Liver (tissue), 9 donors: ENCODE data around the gene PDCL2. TPM values are rescaled to one million over a fixed set of nuclear protein-coding genes. Genes with fewer than 3 reads are reported as not detected.
"Not testable (repeated sequence)": the region's sequence is repeated elsewhere in the genome, so short reads cannot be mapped to it uniquely, and the experiment has no call there.

Experiments used
- DNase-seq: peaks from one replicate; pipeline ENCODE4 v3.0.0-alpha.2; 2017; ENCODE audit warnings: low spot score
- H3K27ac ChIP-seq, 2 donors: one replicate each; pipeline ENCODE4 v1.7.0; 2013; ENCODE audit warnings: inconsistent platforms in 2 of 2, low read length in 2 of 2, control low read depth in 1 of 2, low read depth in 1 of 2, mild to moderate bottlenecking in 1 of 2
- H3K27me3 ChIP-seq, 4 donors: one replicate each; pipeline versions ENCODE4 v1.6.1 to v1.7.0; 2013; ENCODE audit warnings: low read length in 3 of 4, inconsistent platforms in 1 of 4, mild to moderate bottlenecking in 1 of 4, moderate library complexity in 1 of 4; ENCODE audit not compliant: control insufficient read depth in 4 of 4, insufficient read depth in 4 of 4
- H3K36me3 ChIP-seq, 4 donors: one replicate each; pipeline versions ENCODE4 v1.6.1 to v1.7.0; 2013; ENCODE audit warnings: low read length in 3 of 4, mild to moderate bottlenecking in 3 of 4, low read depth in 1 of 4, moderate library complexity in 1 of 4; ENCODE audit not compliant: control insufficient read depth in 4 of 4, insufficient read depth in 3 of 4
- H3K4me1 ChIP-seq, 4 donors: one replicate each; pipeline versions ENCODE4 v1.6.1 to v1.7.0; 2013; ENCODE audit warnings: low read length in 3 of 4, mild to moderate bottlenecking in 3 of 4, moderate library complexity in 1 of 4; ENCODE audit not compliant: control insufficient read depth in 4 of 4, insufficient read depth in 4 of 4
- H3K4me3 ChIP-seq, 3 donors: one replicate each; pipeline versions ENCODE4 v1.6.1 to v1.7.0; 2013; ENCODE audit warnings: low read length in 3 of 3, control low read depth in 1 of 3, low read depth in 1 of 3, mild to moderate bottlenecking in 1 of 3
- H3K9ac ChIP-seq, 2 donors: one replicate each; pipeline ENCODE4 v1.7.0; 2013; ENCODE audit warnings: low read length in 2 of 2, mild to moderate bottlenecking in 2 of 2, moderate library complexity in 2 of 2, control low read depth in 1 of 2, low read depth in 1 of 2
- H3K9me3 ChIP-seq, 4 donors: one replicate each; pipeline versions ENCODE4 v1.6.1 to v1.7.0; 2013; ENCODE audit warnings: low read length in 3 of 4; ENCODE audit not compliant: control insufficient read depth in 4 of 4
- EGR1 ChIP-seq, 2 donors: IDR thresholded peaks; 2 replicates each; pipeline ENCODE4 v1.6.1; 2016 to 2018; ENCODE audit warnings: antibody characterized with exemption in 2 of 2, low read depth in 2 of 2
- FOXA2 ChIP-seq: IDR thresholded peaks from 2 replicates; pipeline ENCODE4 v1.6.1; 2016; ENCODE audit warnings: antibody characterized with exemption
- GABPA ChIP-seq, 2 donors: IDR thresholded peaks in 1 of 2; conservative IDR thresholded peaks in 1 of 2; 2 replicates each; pipeline ENCODE4 v1.6.1; 2016; ENCODE audit warnings: antibody characterized with exemption in 2 of 2, mild to moderate bottlenecking in 1 of 2, moderate library complexity in 1 of 2
- RXRA ChIP-seq, 2 donors: IDR thresholded peaks; 2 replicates each; pipeline ENCODE4 v1.6.1; 2017 to 2018; ENCODE audit warnings: antibody characterized with exemption in 2 of 2, mild to moderate bottlenecking in 1 of 2
- SP1 ChIP-seq: IDR thresholded peaks from 2 replicates; pipeline ENCODE4 v1.6.1; 2018; ENCODE audit warnings: antibody characterized with exemption, mild to moderate bottlenecking
- YY1 ChIP-seq: IDR thresholded peaks from 2 replicates; pipeline ENCODE4 v1.6.1; 2016; ENCODE audit warnings: antibody characterized with exemption, mild to moderate bottlenecking
- WGBS: extraction: QIAGEN DNeasy Blood & Tissue Kit; methylation state at CpG from one replicate; pipeline ENCODE4 v1.1.7; 2013; 5-methylcytosine and 5-hydroxymethylcytosine counted together
- polyA plus RNA-seq, 2 donors: library from polyadenylated mRNA; stranded (reverse) in 1 of 2; unstranded in 1 of 2; fragments of 200-250 nt in 1 of 2; fragments of >200 nt in 1 of 2; fragmentation: Nextera tagmentation in 1 of 2; extraction: Ambion mirVana in 1 of 2; gene quantifications; one replicate each; pipeline versions ENCODE4 v1.2.1 to v1.2.3, GENCODE V29; 2013 to 2015
- total RNA-seq, 2 donors: library from RNA; depleted of rRNA; stranded (reverse); fragments of >200 nt; gene quantifications; one replicate each; pipeline ENCODE4 v1.2.3, GENCODE V29; 2014
- TF ChIP-seq, protein P1 (sequence below): IDR thresholded peaks from 2 replicates; pipeline ENCODE4 v1.6.1; 2016; ENCODE audit warnings: antibody characterized with exemption
- TF ChIP-seq, protein P2 (sequence below): IDR thresholded peaks from 2 replicates; pipeline ENCODE4 v1.6.1; 2016; ENCODE audit warnings: antibody characterized with exemption
- TF ChIP-seq, protein P3 (sequence below): IDR thresholded peaks from 2 replicates; pipeline ENCODE4 v1.6.1; 2016; ENCODE audit warnings: antibody characterized with exemption, mild to moderate bottlenecking
- donor health status: healthy.
- donor health status: healthy.
- donor health status: healthy.
- donor health status: healthy.
- donor health status: healthy.

The PDCL2 gene
- total and polyA plus RNA-seq, 4 donors, result not detected

DNA sequence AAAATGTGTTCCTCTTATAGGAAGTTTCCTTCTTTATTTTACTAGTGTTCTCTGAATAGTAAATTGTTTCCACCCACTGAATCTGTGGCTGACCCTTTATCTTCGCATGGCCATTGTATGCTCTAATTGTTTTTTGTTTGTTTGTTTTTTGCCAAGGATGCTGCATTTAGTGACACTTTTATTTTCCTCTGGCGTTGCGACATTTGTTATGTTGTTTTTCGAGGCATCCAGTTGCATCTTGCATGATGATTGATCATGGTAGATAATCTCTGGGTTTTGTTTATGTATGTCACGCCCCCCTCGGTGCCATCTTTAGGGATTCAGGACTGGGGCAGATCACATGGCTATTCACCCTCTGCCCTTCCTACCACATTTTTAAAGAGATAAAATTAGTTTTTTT is 41.9 kb upstream of the PDCL2 start:
- DNase-seq, result no peak
- Histone ChIP-seq H3K4me3 (no peak overlapping the region), H3K9ac (no peak overlapping the region), H3K9me3 (no peaks in the 10 kb centered on the region), H3K4me1 (peaks cover 3 to 11% (median 6%) of the 10 kb centered on the region in 4 donors), H3K27ac (no peak overlapping the region), H3K27me3 (peaks cover 0 to 13% (median 8%) of the 10 kb centered on the region in 4 donors), H3K36me3 (no peaks in the 10 kb centered on the region)
- 46% methylated on average over 6 of the region's 6 CpGs for WGBS
- TF ChIP-seq RXRA (IDR thresholded peaks at IDR 0.05), result no peak
- TF ChIP-seq GABPA (IDR thresholded peaks at IDR 0.05 in 1 of 2, conservative IDR thresholded peaks at IDR 0.05 in 1 of 2), result no peak
- TF ChIP-seq EGR1 (IDR thresholded peaks at IDR 0.05; ENCODE audit: low read depth in 2 of 2), result no peak
- no peak for TF ChIP-seq YY1
- TF ChIP-seq SP1, result no peak
- no peak for TF ChIP-seq FOXA2
- TF ChIP-seq, protein P1, sequence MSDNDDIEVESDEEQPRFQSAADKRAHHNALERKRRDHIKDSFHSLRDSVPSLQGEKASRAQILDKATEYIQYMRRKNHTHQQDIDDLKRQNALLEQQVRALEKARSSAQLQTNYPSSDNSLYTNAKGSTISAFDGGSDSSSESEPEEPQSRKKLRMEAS, result no peak

DNA sequence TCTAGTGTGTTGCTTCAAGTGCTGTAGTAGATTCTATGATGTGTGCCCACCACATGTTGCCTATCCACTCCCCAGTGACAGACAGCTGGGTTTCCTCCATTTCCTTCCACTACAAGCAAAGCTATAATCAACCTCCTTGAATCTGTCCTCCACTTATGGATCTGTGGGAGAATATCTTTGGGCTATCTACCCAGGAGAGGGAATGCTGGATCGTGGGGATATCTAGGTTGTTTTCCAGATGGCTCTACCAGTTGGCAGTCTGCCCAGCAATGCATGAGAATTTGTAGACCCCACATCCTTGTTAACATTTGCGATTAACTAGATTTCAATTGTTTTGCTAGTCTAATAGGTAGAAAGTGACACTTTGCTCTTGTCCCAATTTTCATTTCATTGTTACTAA is 33.8 kb upstream of the PDCL2 start:
- no peak for DNase-seq
- Histone ChIP-seq H3K27me3 (no peaks in the 10 kb centered on the region), H3K36me3 (no peaks in the 10 kb centered on the region), H3K9me3 (no peaks in the 10 kb centered on the region), H3K27ac (no peak overlapping the region), H3K4me3 (no peak overlapping the region), H3K9ac (no peak overlapping the region), H3K4me1 (no peaks in the 10 kb centered on the region)
- TF ChIP-seq YY1, result no peak
- TF ChIP-seq, protein P2, sequence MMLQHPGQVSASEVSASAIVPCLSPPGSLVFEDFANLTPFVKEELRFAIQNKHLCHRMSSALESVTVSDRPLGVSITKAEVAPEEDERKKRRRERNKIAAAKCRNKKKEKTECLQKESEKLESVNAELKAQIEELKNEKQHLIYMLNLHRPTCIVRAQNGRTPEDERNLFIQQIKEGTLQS, result no peak
- TF ChIP-seq, protein P3, sequence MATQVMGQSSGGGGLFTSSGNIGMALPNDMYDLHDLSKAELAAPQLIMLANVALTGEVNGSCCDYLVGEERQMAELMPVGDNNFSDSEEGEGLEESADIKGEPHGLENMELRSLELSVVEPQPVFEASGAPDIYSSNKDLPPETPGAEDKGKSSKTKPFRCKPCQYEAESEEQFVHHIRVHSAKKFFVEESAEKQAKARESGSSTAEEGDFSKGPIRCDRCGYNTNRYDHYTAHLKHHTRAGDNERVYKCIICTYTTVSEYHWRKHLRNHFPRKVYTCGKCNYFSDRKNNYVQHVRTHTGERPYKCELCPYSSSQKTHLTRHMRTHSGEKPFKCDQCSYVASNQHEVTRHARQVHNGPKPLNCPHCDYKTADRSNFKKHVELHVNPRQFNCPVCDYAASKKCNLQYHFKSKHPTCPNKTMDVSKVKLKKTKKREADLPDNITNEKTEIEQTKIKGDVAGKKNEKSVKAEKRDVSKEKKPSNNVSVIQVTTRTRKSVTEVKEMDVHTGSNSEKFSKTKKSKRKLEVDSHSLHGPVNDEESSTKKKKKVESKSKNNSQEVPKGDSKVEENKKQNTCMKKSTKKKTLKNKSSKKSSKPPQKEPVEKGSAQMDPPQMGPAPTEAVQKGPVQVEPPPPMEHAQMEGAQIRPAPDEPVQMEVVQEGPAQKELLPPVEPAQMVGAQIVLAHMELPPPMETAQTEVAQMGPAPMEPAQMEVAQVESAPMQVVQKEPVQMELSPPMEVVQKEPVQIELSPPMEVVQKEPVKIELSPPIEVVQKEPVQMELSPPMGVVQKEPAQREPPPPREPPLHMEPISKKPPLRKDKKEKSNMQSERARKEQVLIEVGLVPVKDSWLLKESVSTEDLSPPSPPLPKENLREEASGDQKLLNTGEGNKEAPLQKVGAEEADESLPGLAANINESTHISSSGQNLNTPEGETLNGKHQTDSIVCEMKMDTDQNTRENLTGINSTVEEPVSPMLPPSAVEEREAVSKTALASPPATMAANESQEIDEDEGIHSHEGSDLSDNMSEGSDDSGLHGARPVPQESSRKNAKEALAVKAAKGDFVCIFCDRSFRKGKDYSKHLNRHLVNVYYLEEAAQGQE, result no peak
- WGBS, result 74% methylated on average over 2 of the region's 2 CpGs

DNA sequence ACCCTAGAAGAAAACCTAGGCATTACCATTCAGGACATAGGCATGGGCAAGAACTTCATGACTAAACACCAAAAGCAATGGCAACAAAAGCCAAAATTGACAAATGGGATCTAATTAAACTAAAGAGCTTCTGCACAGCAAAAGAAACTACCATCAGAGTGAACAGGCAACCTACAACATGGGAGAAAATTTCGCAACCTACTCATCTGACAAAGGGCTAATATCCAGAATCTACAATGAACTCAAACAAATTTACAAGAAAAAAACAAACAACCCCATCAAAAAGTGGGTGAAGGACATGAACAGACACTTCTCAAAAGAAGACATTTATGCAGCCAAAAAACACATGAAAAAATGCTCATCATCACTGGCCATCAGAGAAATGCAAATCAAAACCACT is 32.0 kb upstream of the PDCL2 start:
- H3K9me3 ChIP-seq, H3K27ac ChIP-seq, H3K4me1 ChIP-seq, H3K36me3 ChIP-seq, H3K27me3 ChIP-seq, H3K9ac ChIP-seq, H3K4me3 ChIP-seq, DNase-seq: not testable (repeated sequence)
- 71% methylated on average over 1 of the region's 1 CpG for WGBS

DNA sequence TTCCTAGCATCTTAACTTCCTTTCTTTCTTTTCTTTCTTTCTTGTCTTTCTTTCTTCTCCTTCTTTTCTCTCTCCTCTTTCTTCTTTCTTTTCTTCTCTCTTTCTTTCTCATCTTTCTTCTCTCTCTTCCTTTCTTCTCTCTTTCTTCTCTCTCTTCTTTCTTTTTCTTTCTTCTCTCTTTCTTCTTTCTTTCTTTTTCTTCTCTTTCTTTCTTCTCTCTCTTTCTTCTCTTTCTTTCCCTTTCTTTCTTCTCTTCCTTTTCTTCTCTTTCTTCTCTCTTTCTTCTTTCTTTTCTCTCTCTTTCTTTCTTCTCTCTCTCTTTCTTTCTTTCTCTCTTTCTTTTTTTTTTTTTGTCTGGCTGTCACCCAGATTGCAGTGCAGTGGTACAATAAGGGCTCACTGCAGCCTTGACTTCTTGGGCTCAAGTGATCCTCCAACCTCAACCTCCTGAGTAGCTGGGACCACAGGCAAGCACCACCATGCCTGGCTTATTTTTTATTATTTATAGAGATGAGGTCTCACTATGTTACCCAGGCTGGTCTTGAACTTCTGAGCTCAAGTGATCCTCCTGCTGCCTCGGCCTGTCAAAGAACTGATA is 26.6 kb upstream of the PDCL2 start:
- no peaks in the 10 kb centered on the region for H3K9me3 ChIP-seq
- H3K27ac ChIP-seq, result no peak overlapping the region
- H3K4me3 ChIP-seq, result no peak overlapping the region
- H3K4me1 ChIP-seq, result no peaks in the 10 kb centered on the region
- no peak overlapping the region for H3K9ac ChIP-seq
- H3K27me3 ChIP-seq, result peaks cover 0 to 3% (median 0%) of the 10 kb centered on the region in 4 donors
- TF ChIP-seq RXRA (IDR thresholded peaks at IDR 0.05), result no peak
- no peak for DNase-seq
- WGBS, result 80% methylated on average over 1 of the region's 1 CpG
- no peaks in the 10 kb centered on the region for H3K36me3 ChIP-seq
